Activated CD4-positive, alpha-beta memory T cell treated with anti-CD3 and anti-CD28 coated beads, Interleukin-2, amount 10 ng/mL, durations not matched to agents 7 days and 5 days (primary cell): ENCODE results near the gene TM4SF18. TPM values are rescaled to one million over a fixed set of nuclear protein-coding genes. Genes with fewer than 3 reads are reported as not detected.

Experiments
- CTCF ChIA-PET: fragments of 350-600 bp; sonication (Branson Sonifier 250); formaldehyde crosslinking; loops from one replicate; lab custom pipeline; 2021; ENCODE audit warnings: antibody characterized with exemption, inconsistent platforms; lab: Charles Lee
- POLR2A ChIA-PET: fragments of 350-600 bp; sonication (Branson Sonifier 250); formaldehyde crosslinking; loops from one replicate; lab custom pipeline; 2021; ENCODE audit warnings: antibody characterized with exemption; lab: Charles Lee
- DNase-seq: peaks from one replicate; pipeline ENCODE4 v3.0.0-alpha.2; 2020
- H3K27ac Mint-ChIP-seq: one replicate; pipeline ENCODE4 v1.8.0; 2021; ENCODE audit warnings: mild to moderate bottlenecking, mixed read lengths
- H3K27me3 Mint-ChIP-seq: one replicate; pipeline ENCODE4 v1.8.0; 2021; ENCODE audit warnings: mixed read lengths
- H3K36me3 Mint-ChIP-seq: one replicate; pipeline ENCODE4 v1.8.0; 2021; ENCODE audit warnings: low read depth, mixed read lengths
- H3K4me1 Mint-ChIP-seq: one replicate; pipeline ENCODE4 v1.8.0; 2021; ENCODE audit warnings: mixed read lengths
- H3K4me3 Mint-ChIP-seq: one replicate; pipeline ENCODE4 v1.8.0; 2021; ENCODE audit warnings: mild to moderate bottlenecking, mixed read lengths
- H3K9me3 Mint-ChIP-seq: one replicate; pipeline ENCODE4 v1.8.0; 2021; ENCODE audit warnings: mixed read lengths
- total RNA-seq, 2 experiments: library from RNA; stranded (reverse); gene quantifications; one replicate each; pipeline ENCODE4 v1.2.3, GENCODE V29; 2021

The TM4SF18 gene
- total RNA-seq, 2 experiments from 2014 or later, result not detected

GRCh38 chr3:149374391-149374790 lies 41.0 kb upstream of the TM4SF18 start:
- ChIA-PET POLR2A (interaction anchor here (0.6 kb wide), 1 partner anchor 127 kb away, joined by 3 read pairs; no protein-coding TSS in a partner anchor), CTCF (no interaction called here)
- no peak overlapping the region for H3K27ac Mint-ChIP-seq
- H3K9me3 Mint-ChIP-seq, result no peaks in the 10 kb centered on the region
- H3K4me1 Mint-ChIP-seq, result no peaks in the 10 kb centered on the region
- H3K4me3 Mint-ChIP-seq, result no peak overlapping the region
- H3K36me3 Mint-ChIP-seq, result no peaks in the 10 kb centered on the region
- DNase-seq, result no peak
- peaks cover 13% of the 10 kb centered on the region for H3K27me3 Mint-ChIP-seq

DNA sequence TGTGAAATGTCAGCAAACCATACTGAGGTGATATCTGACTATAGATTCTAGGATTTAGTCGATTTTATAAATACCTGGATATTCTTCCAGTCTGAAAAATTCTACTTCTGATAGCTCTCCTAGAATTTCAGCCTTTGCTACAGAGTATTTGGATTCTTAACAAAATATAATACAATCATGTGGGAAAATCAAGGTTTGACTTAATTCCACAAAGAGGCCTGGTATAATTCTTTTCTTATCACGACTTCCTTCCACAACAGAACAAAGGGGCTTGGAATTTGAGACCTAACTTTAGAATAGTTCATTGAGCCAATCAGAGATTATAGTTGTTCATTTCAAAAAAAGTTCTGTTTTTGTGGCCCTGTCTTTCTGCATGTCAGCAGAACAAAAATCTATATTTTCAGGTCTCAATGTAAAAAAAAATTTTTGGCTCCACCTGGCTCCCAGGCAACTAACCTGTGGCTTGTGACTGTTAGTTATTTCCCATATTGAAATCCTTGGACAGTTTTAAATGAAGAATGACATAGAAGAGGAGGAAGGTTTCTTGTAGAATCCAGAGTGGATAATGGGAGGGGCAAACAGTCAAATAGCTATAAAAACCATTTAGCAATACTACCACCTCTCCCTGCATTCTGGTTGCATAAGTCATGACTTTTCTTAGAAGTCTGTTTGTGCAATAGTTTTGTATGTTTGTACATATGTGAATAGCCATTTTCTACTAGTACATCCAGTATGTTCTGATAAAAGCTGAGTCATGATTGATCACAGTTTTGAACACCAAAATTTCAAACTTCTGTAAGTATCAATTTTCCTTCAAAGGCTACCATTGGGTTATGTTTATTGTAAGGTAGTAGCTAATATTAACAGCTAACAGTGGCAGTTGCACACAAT lies 40.0 kb upstream of the TM4SF18 start:
- H3K27ac Mint-ChIP-seq, result no peak overlapping the region
- no peaks in the 10 kb centered on the region for H3K36me3 Mint-ChIP-seq
- no peak overlapping the region for H3K4me3 Mint-ChIP-seq
- CTCF ChIA-PET, result interaction anchor here (1.2 kb wide), 1 partner anchor 16 kb away, joined by 3 read pairs; no protein-coding TSS in a partner anchor
- no peaks in the 10 kb centered on the region for H3K9me3 Mint-ChIP-seq
- POLR2A ChIA-PET, result no interaction called here
- H3K4me1 Mint-ChIP-seq, result no peaks in the 10 kb centered on the region
- DNase-seq, result no peak
- peaks cover 14% of the 10 kb centered on the region for H3K27me3 Mint-ChIP-seq

DNA sequence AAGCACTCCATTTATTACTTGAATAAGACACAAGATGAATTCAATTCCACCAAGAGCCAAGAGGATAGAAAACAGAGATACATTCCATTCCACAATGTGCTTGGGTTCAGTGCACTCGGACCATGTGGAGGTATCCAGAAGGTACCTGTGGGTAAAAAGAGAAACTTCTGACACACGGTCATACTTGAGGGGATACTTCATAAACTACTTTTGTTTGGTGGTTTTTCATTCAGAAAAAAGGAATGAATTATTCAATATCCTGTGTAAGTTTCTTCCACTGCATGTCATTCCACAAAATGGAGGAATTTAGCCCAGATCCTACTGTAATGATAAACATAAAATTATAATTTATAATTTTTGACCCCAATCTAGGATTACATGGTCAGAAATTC lies 38.3 kb upstream of the TM4SF18 start:
- CTCF ChIA-PET, result no interaction called here
- Mint-ChIP-seq H3K4me3 (no peak overlapping the region), H3K4me1 (no peaks in the 10 kb centered on the region), H3K36me3 (no peaks in the 10 kb centered on the region), H3K27ac (no peak overlapping the region), H3K27me3 (peaks cover 16% of the 10 kb centered on the region), H3K9me3 (no peaks in the 10 kb centered on the region)
- POLR2A ChIA-PET, result no interaction called here
- DNase-seq, result no peak

DNA sequence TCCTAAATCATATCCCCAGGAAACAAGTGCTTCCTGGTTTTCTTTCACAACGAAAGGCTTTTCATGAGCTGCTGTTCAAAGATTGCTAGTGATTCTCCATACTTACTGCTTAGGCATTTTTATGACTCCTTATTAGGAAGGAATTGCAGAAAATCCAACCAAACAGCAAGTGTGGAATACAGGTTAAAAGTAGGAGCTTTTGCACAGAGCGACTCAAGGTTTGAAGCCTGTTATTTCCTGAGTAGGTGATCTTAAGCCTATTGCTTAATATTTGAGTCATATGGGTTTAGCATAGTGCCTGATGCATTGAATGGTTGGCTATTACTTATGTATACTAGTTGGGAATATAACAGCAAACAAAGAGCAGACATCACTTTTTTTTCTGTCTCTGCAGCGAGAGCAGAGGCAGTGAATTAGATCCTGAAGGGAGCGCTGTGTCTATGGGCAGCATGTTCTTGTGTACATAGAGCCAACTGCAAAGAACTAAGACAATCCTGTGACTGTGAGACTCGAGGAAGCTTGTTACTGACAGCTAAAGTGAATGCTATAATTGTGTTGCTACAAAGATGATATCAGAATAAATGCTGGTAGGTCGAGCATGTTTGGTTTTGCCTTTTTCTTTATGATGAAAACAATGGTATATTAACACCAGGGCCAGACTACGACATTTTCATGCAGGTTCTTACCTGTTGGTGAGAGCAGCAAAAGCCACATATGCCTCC lies 37.7 kb upstream of the TM4SF18 start:
- Mint-ChIP-seq H3K4me1 (no peaks in the 10 kb centered on the region), H3K36me3 (no peaks in the 10 kb centered on the region), H3K4me3 (no peak overlapping the region), H3K27ac (no peak overlapping the region), H3K9me3 (no peaks in the 10 kb centered on the region), H3K27me3 (peaks cover 16% of the 10 kb centered on the region)
- no peak for DNase-seq
- ChIA-PET POLR2A (no interaction called here), CTCF (no interaction called here)

GRCh38 chr3:149369991-149370866 lies 36.8 kb upstream of the TM4SF18 start:
- DNase-seq, result no peak
- H3K36me3 Mint-ChIP-seq, result no peaks in the 10 kb centered on the region
- POLR2A ChIA-PET, result no interaction called here
- H3K27me3 Mint-ChIP-seq, result peaks cover 14% of the 10 kb centered on the region
- no peak overlapping the region for H3K4me3 Mint-ChIP-seq
- no peaks in the 10 kb centered on the region for H3K9me3 Mint-ChIP-seq
- CTCF ChIA-PET, result no interaction called here
- no peaks in the 10 kb centered on the region for H3K4me1 Mint-ChIP-seq
- H3K27ac Mint-ChIP-seq, result no peak overlapping the region

DNA sequence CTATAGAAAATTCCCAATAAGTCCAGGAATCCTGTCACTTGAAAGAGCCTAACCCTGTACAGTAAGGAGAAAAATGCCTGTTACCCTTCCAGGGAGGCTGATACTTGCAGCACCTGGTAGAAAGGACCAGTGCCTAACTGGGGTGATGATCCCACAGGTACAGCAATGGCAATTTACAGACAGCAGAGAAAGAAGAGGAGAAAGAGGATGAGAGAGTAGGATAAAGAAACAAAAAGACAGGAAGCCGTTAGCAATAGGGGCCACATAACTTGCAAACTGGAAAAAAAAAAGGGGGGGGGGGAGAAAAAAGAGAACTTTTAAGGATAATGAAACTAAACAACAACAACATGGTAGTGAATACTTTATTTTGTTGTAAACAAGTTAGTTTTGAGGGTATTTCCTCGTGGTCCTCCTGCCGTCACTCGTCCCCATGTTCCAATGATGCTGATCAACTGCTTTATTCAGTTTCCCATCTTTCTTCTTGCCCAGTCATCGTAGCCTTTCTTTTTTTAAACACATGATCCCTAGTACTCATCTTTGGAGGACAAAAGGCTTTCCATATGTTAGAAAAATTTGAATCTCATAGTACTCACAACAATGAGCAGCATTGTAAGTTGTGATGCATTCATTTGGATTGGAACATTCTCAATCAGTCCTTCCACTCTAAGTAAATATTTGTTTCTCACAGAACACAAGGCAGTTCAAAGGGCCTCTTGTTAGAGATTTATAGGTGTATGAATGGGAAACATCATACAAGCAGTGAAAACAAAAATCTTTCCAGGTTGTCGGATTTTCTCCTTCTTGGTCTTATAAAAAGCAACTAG lies 35.5 kb upstream of the TM4SF18 start:
- no peak for DNase-seq
- no peaks in the 10 kb centered on the region for H3K9me3 Mint-ChIP-seq
- POLR2A ChIA-PET, result no interaction called here
- H3K4me1 Mint-ChIP-seq, result no peaks in the 10 kb centered on the region
- H3K27ac Mint-ChIP-seq, result no peak overlapping the region
- H3K27me3 Mint-ChIP-seq, result peaks cover 15% of the 10 kb centered on the region
- H3K36me3 Mint-ChIP-seq, result no peaks in the 10 kb centered on the region
- no peak overlapping the region for H3K4me3 Mint-ChIP-seq
- CTCF ChIA-PET, result no interaction called here

DNA sequence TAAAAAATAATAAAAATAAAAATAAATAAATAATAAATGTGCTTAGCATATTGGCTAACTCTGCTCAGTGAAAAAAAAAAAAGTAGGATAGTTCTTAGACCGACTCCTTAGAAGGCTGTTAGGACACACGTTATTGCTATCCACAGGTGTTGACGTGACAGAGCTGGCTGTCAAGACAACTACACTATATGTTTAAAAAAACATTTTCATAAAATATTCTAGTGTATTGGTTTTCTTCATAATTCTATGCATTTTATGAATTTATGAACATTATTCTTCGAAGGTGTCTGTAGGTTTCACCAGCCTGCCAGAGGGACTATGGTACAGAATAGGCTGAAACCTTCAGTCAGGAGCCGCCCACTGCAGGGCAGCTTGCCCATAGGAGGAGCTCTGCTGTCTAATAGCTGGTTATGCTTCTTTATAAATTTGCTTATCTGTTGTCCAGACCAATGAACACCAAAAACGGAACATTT lies 34.8 kb upstream of the TM4SF18 start:
- H3K4me1 Mint-ChIP-seq, result no peaks in the 10 kb centered on the region
- H3K9me3 Mint-ChIP-seq, result no peaks in the 10 kb centered on the region
- ChIA-PET POLR2A (no interaction called here), CTCF (no interaction called here)
- DNase-seq, result no peak
- peaks cover 15% of the 10 kb centered on the region for H3K27me3 Mint-ChIP-seq
- no peaks in the 10 kb centered on the region for H3K36me3 Mint-ChIP-seq
- no peak overlapping the region for H3K27ac Mint-ChIP-seq
- H3K4me3 Mint-ChIP-seq, result no peak overlapping the region

DNA sequence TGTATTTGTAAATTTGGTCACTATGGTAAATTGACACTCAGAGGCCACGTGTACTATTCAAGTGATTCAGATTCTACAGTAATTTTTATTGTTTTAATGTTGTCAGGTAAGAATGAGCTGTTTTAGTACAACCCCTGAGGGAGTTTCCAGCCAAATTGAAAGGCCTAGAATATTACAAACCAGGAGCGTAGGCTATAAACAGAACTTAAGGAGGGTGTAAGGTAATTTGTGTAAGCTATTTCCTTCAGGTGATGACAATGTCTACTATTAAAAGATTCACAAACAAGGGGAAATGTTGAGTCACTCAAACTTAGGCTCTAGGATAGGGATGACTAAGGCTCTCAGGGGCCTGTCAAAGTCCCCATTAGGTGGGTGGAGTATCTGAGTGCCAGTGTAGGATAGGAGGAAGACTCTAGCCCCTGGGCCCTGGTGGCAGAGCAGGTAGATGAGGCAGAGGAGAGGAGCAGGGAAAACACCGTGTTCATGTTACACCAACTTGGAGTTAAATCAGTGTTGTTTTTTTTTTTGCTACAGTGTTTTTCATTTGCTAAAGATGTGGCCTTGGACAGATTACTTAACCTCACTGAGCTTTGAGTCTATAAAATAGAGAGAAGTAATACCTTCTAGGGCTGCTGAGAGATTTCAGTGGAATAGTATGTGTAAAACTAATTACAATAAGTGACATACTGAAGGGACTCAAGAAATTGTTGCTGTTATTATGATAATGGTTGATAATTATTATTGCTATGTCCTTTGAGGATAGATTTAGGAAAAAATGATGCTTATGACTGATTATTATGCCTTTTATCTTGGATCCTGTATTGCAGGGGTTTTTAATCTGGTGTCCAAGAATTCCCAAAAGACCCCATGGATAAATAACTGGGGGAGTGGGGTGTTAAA lies 33.8 kb upstream of the TM4SF18 start:
- ChIA-PET CTCF (no interaction called here), POLR2A (no interaction called here)
- Mint-ChIP-seq H3K9me3 (no peaks in the 10 kb centered on the region), H3K27me3 (peaks cover 14% of the 10 kb centered on the region), H3K36me3 (no peaks in the 10 kb centered on the region), H3K4me3 (no peak overlapping the region), H3K4me1 (no peaks in the 10 kb centered on the region), H3K27ac (no peak overlapping the region)
- no peak for DNase-seq

DNA sequence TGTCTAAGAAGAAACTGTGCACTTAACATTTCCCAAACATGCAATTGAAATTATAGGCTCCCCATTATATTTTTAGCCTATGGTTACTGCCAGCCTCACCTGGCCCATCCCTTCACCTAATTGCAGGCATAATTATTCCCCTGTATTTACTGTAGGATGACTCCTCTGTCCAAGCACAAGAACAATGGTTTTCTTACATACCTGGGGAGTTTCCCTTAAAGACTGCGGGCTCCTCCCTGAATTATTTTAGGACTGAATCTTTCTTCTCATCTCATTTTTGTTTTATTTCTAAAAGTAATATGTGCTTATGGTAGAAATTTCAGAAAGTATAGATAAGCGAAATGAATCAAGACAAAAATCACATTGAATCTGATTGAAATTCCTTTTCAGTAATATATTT lies 32.6 kb upstream of the TM4SF18 start:
- H3K27me3 Mint-ChIP-seq, result peaks cover 9% of the 10 kb centered on the region
- no peaks in the 10 kb centered on the region for H3K36me3 Mint-ChIP-seq
- ChIA-PET POLR2A (no interaction called here), CTCF (no interaction called here)
- no peak for DNase-seq
- no peak overlapping the region for H3K27ac Mint-ChIP-seq
- no peaks in the 10 kb centered on the region for H3K4me1 Mint-ChIP-seq
- no peaks in the 10 kb centered on the region for H3K9me3 Mint-ChIP-seq
- H3K4me3 Mint-ChIP-seq, result no peak overlapping the region

- Mint-ChIP-seq H3K9me3 (no peaks in the 10 kb centered on the region), H3K4me3 (no peak overlapping the region), H3K4me1 (no peaks in the 10 kb centered on the region), H3K27me3 (peaks cover 13% of the 10 kb centered on the region), H3K36me3 (no peaks in the 10 kb centered on the region), H3K27ac (no peak overlapping the region)
- no peak for DNase-seq
- CTCF ChIA-PET, result no interaction called here
- POLR2A ChIA-PET, result no interaction called here
Observed at GRCh38 chr3:149364624-149365023, 31.2 kb upstream of the TM4SF18 start.

GRCh38 chr3:149363053-149363452 lies 29.6 kb upstream of the TM4SF18 start:
- Mint-ChIP-seq H3K4me3 (no peak overlapping the region), H3K9me3 (no peaks in the 10 kb centered on the region), H3K36me3 (no peaks in the 10 kb centered on the region), H3K4me1 (no peaks in the 10 kb centered on the region), H3K27ac (no peak overlapping the region), H3K27me3 (peaks cover 21% of the 10 kb centered on the region)
- POLR2A ChIA-PET, result no interaction called here
- CTCF ChIA-PET, result no interaction called here
- DNase-seq, result no peak
